ENCODE measurements around the gene C4B. TPM values are rescaled to one million over a fixed set of nuclear protein-coding genes. Genes with fewer than 3 reads are reported as not detected.

Gene C4B
- total and polyA plus RNA-seq, 9 of the 15 experiments (the other 6 are each of a cell fraction or from before 2014, with no cell fraction given): 0.32 to 8.8 (median 5.4) TPM

DNA sequence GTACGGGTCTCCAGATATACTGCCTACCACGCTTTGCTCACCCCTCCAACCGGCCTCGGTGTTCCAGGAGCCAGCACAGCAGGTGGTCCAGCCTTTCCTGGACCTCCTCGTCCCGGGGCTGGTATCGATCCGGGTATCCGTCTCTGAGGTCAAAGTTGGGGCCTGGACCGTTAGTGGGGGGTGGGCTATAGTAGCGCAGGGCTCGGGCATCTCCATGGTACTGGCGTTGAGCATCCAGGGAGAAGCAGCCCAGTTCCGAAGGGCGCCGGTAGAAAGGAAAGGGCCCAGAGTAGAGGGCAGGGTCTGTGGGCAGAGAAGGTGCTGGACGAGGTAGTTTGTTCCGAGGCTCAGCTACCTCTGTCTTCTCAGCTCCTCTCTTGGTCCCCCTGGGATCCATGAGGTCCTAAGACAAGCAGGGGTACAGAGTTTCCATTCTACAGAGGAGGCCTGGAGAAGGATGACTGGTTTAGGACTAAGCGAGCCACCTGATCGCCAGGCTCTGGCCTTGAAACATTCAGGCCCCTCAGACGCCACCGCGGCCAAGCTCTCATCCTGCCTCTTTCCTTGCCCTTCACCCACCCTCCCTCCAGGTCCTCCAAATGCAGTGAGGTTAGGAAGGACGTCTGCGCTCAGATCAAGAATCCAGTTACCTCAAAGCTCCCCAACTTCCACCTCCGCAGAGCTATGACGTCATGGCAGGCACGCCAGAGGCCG is 43.2 kb upstream of the C4B start (continued):
- no peak for TF ChIP-seq FIP1L1 (IDR thresholded peaks at IDR 0.05; ENCODE audit: low read depth, low read length, poor library complexity, severe bottlenecking)
- no peak for TF ChIP-seq CHD2 (IDR thresholded peaks at IDR 0.05; ENCODE audit: low read depth, low read length)
- TF ChIP-seq, protein P1, sequence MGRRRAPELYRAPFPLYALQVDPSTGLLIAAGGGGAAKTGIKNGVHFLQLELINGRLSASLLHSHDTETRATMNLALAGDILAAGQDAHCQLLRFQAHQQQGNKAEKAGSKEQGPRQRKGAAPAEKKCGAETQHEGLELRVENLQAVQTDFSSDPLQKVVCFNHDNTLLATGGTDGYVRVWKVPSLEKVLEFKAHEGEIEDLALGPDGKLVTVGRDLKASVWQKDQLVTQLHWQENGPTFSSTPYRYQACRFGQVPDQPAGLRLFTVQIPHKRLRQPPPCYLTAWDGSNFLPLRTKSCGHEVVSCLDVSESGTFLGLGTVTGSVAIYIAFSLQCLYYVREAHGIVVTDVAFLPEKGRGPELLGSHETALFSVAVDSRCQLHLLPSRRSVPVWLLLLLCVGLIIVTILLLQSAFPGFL (CRISPR knock-in tag; IDR thresholded peaks at IDR 0.05): no peak
- peak; percentile 27; the same call in 1 of the 2 replicates for TF ChIP-seq RAD51 (IDR thresholded peaks at IDR 0.05; ENCODE audit: borderline replicate concordance, low read depth)

DNA sequence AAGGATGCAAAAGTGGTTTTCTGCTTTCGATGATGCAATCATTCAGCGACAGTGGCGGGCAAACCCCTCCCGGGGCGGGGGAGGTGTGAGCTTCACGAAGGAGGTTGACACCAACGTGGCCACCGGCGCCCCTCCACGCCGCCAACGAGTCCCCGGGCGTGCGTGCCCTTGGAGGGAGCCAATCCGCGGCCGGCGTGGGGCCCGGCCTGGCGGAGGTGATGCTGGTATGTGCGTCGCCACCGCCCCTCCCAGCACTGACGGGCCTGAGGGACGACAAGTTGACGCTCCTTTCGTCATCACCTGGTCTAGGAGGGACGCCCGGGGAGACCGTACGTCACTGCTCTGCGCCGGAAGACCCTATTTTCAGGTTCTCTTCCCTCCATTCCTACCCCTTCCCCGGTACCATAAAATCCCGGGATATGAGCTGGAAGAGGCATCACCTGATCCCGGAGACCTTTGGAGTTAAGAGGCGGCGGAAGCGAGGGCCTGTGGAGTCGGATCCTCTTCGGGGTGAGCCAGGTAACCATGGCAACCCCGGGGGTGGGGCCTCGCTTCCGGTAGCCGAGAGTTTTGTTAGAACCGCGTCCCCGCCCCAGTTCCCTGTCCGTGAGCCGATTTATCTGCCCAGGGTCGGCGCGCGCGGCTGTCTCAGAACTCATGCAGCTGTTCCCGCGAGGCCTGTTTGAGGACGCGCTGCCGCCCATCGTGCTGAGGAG is 42.4 kb upstream of the C4B start, which contains the start of gene DXO:
TSS of gene DXO (minus strand) at position 146 of the 716 bp plus-strand sequence. CDS start 463 bp downstream, outside the sequence.
- Histone ChIP-seq H3K27me3 (ENCODE audit: control insufficient read depth in 2 of 2, insufficient read depth in 2 of 2, low read length in 2 of 2) (no peaks in the 10 kb centered on the region), H3K9ac (ENCODE audit: insufficient read depth in 1 of 2, low read depth in 2 of 2, low read length in 2 of 2) (peak within 1 kb of the TSS; percentile 90 to 96), H3K79me2 (ENCODE audit: control insufficient read depth, insufficient read depth, low read length) (peaks cover 48% of the 10 kb centered on the region), H3K4me1 (replicated peaks in 1 of 2; ENCODE audit: control insufficient read depth in 2 of 2, insufficient read depth in 2 of 2, low read length in 2 of 2) (peaks cover 56 to 65% of the 10 kb centered on the region in 2 experiments; a peak in 4 of 5 replicates), H4K20me1 (replicated peaks; ENCODE audit: control insufficient read depth, insufficient read depth, low read length) (no peaks in the 10 kb centered on the region), H3K4me3 (peak within 1 kb of the TSS; percentile 56), H2AFZ (ENCODE audit: low read depth, low read length) (peak within 1 kb of the TSS; percentile 93), H3K27ac (ENCODE audit: extremely low read depth, low read depth, low read length) (peak within 1 kb of the TSS; percentile 84), H3K9me1 (ENCODE audit: control insufficient read depth, insufficient read depth, low read length) (no peaks in the 10 kb centered on the region), H3K36me3 (ENCODE audit: control insufficient read depth, insufficient read depth, low read length) (peaks cover 48% of the 10 kb centered on the region), H3K4me2 (ENCODE audit: insufficient read depth, low read length) (peak within 1 kb of the TSS; percentile 99), H3K9me3 (replicated peaks; ENCODE audit: control insufficient read depth, insufficient read depth, low read depth, low read length) (no peaks in the 10 kb centered on the region)
- ATAC-seq (peak; percentile 84), DNase-seq (ENCODE audit: extremely low read depth in 1 of 4, low spot score in 3 of 4) (peak; percentile 98 to 99 (median 98)), FAIRE-seq (peak; percentile 92)
- CTCF ChIA-PET (ENCODE audit: low intra/inter-chr PET ratio): no interaction called here
- intact Hi-C loops (cut with micrococcal nuclease) (loop anchor here (1.0 to 10.0 kb wide), 2 partner anchors 13 to 237 kb away; partner anchors contain the start of genes CLIC1 and SKIC2), in situ Hi-C loops (cut with MboI) (loop anchor here (5.0 kb wide), 1 partner anchor 45 kb away; no protein-coding TSS in a partner anchor)
- BruUV-seq (replicated peaks): no TSS peak
- POLR2A ChIA-PET: interaction anchor here (0.6 to 5.8 kb wide), 15 partner anchors 9 to 423 kb away, joined by 3 to 74 read pairs (median 4); partner anchors contain the start of genes C6orf47, CFB, FKBPL and NELFE
- WGBS (ENCODE audit: insufficient coverage, low coverage, missing lambda C conversion rate): under 1% methylated on average over 62 of the region's 62 CpGs
- TF ChIP-seq, protein P2, sequence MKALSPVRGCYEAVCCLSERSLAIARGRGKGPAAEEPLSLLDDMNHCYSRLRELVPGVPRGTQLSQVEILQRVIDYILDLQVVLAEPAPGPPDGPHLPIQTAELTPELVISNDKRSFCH (CRISPR knock-in tag; IDR thresholded peaks at IDR 0.05): no peak
- TF ChIP-seq, protein P2 (tag; IDR thresholded peaks at IDR 0.05): peak; percentile 89
- TF ChIP-seq MBD2 (IDR thresholded peaks at IDR 0.05; ENCODE audit: borderline replicate concordance, low read depth) (peak; percentile 50), ETV6 (IDR thresholded peaks at IDR 0.05; ENCODE audit: borderline replicate concordance in 1 of 2, low read depth in 2 of 2, low read length in 1 of 2) (0 out of 4 replicates have a peak, but pooled peaks of 1 of the 2 experiments have one; percentile 14), ETV6 (CRISPR knock-in tag; IDR thresholded peaks at IDR 0.05; ENCODE audit: borderline replicate concordance) (no peak), MEIS2 (IDR thresholded peaks at IDR 0.05; ENCODE audit: partially characterized antibody) (peak; percentile 64), C11orf30 (IDR thresholded peaks at IDR 0.05; ENCODE audit: low read depth) (peak; percentile 98), DDX20 (tag; IDR thresholded peaks at IDR 0.05; ENCODE audit: low read depth) (no peak)
- TF ChIP-seq, protein P3, sequence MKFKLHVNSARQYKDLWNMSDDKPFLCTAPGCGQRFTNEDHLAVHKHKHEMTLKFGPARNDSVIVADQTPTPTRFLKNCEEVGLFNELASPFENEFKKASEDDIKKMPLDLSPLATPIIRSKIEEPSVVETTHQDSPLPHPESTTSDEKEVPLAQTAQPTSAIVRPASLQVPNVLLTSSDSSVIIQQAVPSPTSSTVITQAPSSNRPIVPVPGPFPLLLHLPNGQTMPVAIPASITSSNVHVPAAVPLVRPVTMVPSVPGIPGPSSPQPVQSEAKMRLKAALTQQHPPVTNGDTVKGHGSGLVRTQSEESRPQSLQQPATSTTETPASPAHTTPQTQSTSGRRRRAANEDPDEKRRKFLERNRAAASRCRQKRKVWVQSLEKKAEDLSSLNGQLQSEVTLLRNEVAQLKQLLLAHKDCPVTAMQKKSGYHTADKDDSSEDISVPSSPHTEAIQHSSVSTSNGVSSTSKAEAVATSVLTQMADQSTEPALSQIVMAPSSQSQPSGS (CRISPR knock-in tag; IDR thresholded peaks at IDR 0.05): peak; percentile 96; the same call in 1 of the 2 replicates
- TF ChIP-seq, protein P4, sequence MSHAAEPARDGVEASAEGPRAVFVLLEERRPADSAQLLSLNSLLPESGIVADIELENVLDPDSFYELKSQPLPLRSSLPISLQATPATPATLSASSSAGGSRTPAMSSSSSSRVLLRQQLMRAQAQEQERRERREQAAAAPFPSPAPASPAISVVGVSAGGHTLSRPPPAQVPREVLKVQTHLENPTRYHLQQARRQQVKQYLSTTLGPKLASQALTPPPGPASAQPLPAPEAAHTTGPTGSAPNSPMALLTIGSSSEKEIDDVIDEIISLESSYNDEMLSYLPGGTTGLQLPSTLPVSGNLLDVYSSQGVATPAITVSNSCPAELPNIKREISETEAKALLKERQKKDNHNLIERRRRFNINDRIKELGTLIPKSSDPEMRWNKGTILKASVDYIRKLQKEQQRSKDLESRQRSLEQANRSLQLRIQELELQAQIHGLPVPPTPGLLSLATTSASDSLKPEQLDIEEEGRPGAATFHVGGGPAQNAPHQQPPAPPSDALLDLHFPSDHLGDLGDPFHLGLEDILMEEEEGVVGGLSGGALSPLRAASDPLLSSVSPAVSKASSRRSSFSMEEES (CRISPR knock-in tag; IDR thresholded peaks at IDR 0.05): no peak

Measured in K562 (cell line).